ENCODE measurements around the gene SLC25A45. TPM values are rescaled to one million over a fixed set of nuclear protein-coding genes. Genes with fewer than 3 reads are reported as not detected.
"Not testable (repeated sequence)": the region's sequence is repeated elsewhere in the genome, so short reads cannot be mapped to it uniquely, and the experiment has no call there.

The SLC25A45 gene
- total RNA-seq, 1 donor from 2014 or later, result 15.5 TPM

- Mint-ChIP-seq H3K36me3 (ENCODE audit: low read depth) (peaks cover 18% of the 10 kb centered on the region), H3K27me3 (peaks cover 5% of the 10 kb centered on the region), H3K4me1 (peaks cover 53% of the 10 kb centered on the region)
Observed at GRCh38 chr11:65418431-65418680, 35.9 kb upstream of the SLC25A45 start.

DNA sequence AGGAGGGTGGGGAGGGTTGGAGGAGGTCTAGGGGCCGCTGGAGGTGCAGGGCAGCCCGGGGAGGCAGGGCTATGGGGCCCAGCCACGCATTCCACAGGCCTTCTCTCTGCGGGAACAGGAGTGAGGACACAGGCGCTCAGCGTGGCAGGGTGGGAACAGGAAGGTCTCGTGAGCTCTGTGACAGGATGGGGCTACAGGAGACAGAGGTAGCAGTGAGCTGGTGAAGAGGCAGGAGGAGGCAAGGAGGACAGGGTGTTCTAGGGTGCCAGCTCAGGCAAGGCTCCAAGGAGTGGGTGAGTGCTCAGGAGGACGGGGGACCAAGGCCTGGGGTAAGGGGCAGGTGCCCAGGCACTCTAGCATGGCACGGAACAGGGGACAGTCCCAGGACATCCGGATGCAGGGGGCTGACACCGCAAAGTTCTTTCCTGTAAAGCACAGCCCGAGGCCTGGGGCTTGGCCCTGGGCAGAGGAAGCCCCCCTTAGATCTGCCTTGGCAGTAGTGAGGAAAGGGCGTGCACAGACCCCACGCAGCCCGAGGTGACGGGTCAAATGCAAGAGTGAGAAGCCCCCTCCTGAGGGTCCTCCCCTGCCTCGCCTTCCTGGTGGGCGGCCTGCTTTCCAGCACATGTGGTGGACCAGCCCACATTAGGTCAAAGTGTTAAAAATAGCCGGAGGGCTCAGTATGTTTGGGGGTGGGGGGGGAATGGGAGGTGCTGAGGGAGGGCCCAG is 35.4 kb upstream of the SLC25A45 start:
- H3K27ac Mint-ChIP-seq, result peak overlapping the region; percentile 100
- peaks cover 51% of the 10 kb centered on the region for H3K4me1 Mint-ChIP-seq
- H3K9me3 Mint-ChIP-seq, result no peaks in the 10 kb centered on the region
- peaks cover 3% of the 10 kb centered on the region for H3K27me3 Mint-ChIP-seq
- intact Hi-C loops (cut with micrococcal nuclease), result loop anchor here (1.0 to 2.0 kb wide), 3 partner anchors 8 to 59 kb away; partner anchors contain the start of gene SLC25A45
- peak; percentile 82 for DNase-seq
- peak overlapping the region; percentile 100 for H3K4me3 Mint-ChIP-seq
- peaks cover 15% of the 10 kb centered on the region for H3K36me3 Mint-ChIP-seq (ENCODE audit: low read depth)

More at GRCh38 chr11:65418431-65418680, 35.9 kb upstream of the SLC25A45 start:
- intact Hi-C loops (cut with micrococcal nuclease), result loop anchor here (1.0 kb wide), 2 partner anchors 8 to 36 kb away; partner anchors contain the start of gene SLC25A45
- no peaks in the 10 kb centered on the region for H3K9me3 Mint-ChIP-seq
- H3K27ac Mint-ChIP-seq, result peak overlapping the region; percentile 100
- DNase-seq, result no peak
- H3K4me3 Mint-ChIP-seq, result peak overlapping the region; percentile 100

- peak; percentile 81 for DNase-seq
- H3K36me3 Mint-ChIP-seq (ENCODE audit: low read depth), result peaks cover 13% of the 10 kb centered on the region
- H3K27ac Mint-ChIP-seq, result peak overlapping the region; percentile 100
- no peaks in the 10 kb centered on the region for H3K27me3 Mint-ChIP-seq
- no peaks in the 10 kb centered on the region for H3K9me3 Mint-ChIP-seq
- peak overlapping the region; percentile 100 for H3K4me3 Mint-ChIP-seq
- peaks cover 47% of the 10 kb centered on the region for H3K4me1 Mint-ChIP-seq
- intact Hi-C loops (cut with micrococcal nuclease), result loop anchor here (1.0 to 2.0 kb wide), 4 partner anchors 16 to 93 kb away; no protein-coding TSS in a partner anchor
Observed at GRCh38 chr11:65416841-65417701, 34.6 kb upstream of the SLC25A45 start.

DNA sequence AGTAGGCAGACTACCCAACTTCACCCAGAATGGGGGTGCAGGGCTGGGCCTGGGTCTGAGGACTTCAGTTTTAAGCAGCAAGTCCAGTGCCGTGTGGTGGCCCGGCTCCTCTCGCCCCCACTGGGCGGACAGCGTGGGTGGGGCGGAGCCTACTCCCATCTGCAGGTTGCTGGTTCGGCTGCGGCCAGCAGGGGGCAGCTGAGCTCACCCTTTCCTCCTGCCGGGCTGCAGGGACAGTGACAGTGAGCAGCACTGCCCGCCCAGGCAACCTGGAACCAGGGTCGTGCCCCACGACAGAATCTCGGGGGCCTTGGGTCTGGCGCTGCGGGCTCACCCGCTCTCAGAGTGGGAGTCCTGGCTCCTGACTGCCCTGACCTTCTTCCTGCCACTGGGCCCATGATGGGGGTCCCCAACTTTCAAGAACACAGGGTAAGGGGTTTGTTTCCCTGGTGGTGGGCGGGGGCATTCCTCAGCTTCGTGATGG is 33.9 kb upstream of the SLC25A45 start:
- H3K4me1 Mint-ChIP-seq, result peaks cover 46% of the 10 kb centered on the region
- H3K27ac Mint-ChIP-seq, result peak overlapping the region; percentile 100
- no peaks in the 10 kb centered on the region for H3K9me3 Mint-ChIP-seq
- peak; percentile 98 for DNase-seq
- intact Hi-C loops (cut with micrococcal nuclease), result loop anchor here (1.0 to 2.0 kb wide), 4 partner anchors 17 to 94 kb away; no protein-coding TSS in a partner anchor
- H3K4me3 Mint-ChIP-seq, result peak overlapping the region; percentile 100
- no peaks in the 10 kb centered on the region for H3K27me3 Mint-ChIP-seq
- peaks cover 16% of the 10 kb centered on the region for H3K36me3 Mint-ChIP-seq (ENCODE audit: low read depth)

GRCh38 chr11:65415499-65416340 is 33.3 kb upstream of the SLC25A45 start:
- Mint-ChIP-seq H3K27me3 (no peaks in the 10 kb centered on the region), H3K4me1 (peaks cover 41% of the 10 kb centered on the region), H3K27ac (peak overlapping the region; percentile 100), H3K9me3 (no peaks in the 10 kb centered on the region), H3K36me3 (ENCODE audit: low read depth) (peaks cover 17% of the 10 kb centered on the region), H3K4me3 (peak overlapping the region; percentile 100)
- no peak for DNase-seq
- intact Hi-C loops (cut with micrococcal nuclease), result loop anchor here (1.0 to 2.0 kb wide), 4 partner anchors 18 to 95 kb away; no protein-coding TSS in a partner anchor

GRCh38 chr11:65414776-65415498 is 32.5 kb upstream of the SLC25A45 start:
- H3K36me3 Mint-ChIP-seq (ENCODE audit: low read depth), result peaks cover 17% of the 10 kb centered on the region
- intact Hi-C loops (cut with micrococcal nuclease), result no loop called here
- H3K4me1 Mint-ChIP-seq, result peaks cover 37% of the 10 kb centered on the region

GRCh38 chr11:65413077-65413664 is 30.7 kb upstream of the SLC25A45 start:
- peaks cover 25% of the 10 kb centered on the region for H3K4me1 Mint-ChIP-seq
- peaks cover 29% of the 10 kb centered on the region for H3K36me3 Mint-ChIP-seq (ENCODE audit: low read depth)
- intact Hi-C loops (cut with micrococcal nuclease); H3K4me3 Mint-ChIP-seq; H3K9me3 Mint-ChIP-seq; H3K27ac Mint-ChIP-seq; H3K27me3 Mint-ChIP-seq; DNase-seq: not testable (repeated sequence)

More at GRCh38 chr11:65414776-65415498, 32.5 kb upstream of the SLC25A45 start:
- Mint-ChIP-seq H3K9me3 (no peaks in the 10 kb centered on the region), H3K4me3 (no peak overlapping the region), H3K27me3 (no peaks in the 10 kb centered on the region), H3K27ac (peak overlapping the region; percentile 9)
- DNase-seq, result no peak

- intact Hi-C loops (cut with micrococcal nuclease), result no loop called here
- Mint-ChIP-seq H3K27ac (no peak overlapping the region), H3K9me3 (no peaks in the 10 kb centered on the region)
Observed at GRCh38 chr11:65412271-65413076, 30.0 kb upstream of the SLC25A45 start.

DNA sequence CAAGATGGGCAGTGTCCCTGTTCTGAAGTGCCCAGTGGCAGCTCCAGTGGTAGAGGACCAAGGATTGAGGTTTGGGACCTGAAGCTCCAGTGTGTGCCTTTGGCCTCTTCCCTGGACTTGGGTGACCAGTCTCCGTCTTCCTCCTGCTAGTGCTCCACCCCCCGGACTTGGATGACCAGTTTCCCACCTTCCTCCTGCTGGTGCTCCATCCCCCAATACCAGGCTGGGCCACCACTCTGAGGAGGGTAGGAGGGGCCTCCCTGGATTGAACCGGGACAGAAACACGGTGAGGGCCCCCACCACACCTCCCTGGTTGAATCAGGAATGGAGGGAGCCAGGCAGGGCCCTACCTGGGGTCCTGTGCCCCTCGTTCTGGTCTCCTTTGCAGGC is 29.2 kb upstream of the SLC25A45 start:
- Mint-ChIP-seq H3K36me3 (ENCODE audit: low read depth) (peaks cover 34% of the 10 kb centered on the region), H3K27ac (no peak overlapping the region), H3K27me3 (no peaks in the 10 kb centered on the region), H3K4me1 (peaks cover 10% of the 10 kb centered on the region), H3K9me3 (no peaks in the 10 kb centered on the region), H3K4me3 (no peak overlapping the region)
- intact Hi-C loops (cut with micrococcal nuclease), result no loop called here
- no peak for DNase-seq

More at GRCh38 chr11:65412271-65413076, 30.0 kb upstream of the SLC25A45 start:
- Mint-ChIP-seq H3K27me3 (no peaks in the 10 kb centered on the region), H3K4me3 (no peak overlapping the region), H3K4me1 (peaks cover 18% of the 10 kb centered on the region), H3K36me3 (ENCODE audit: low read depth) (peaks cover 29% of the 10 kb centered on the region)
- DNase-seq, result no peak

- DNase-seq, result no peak
- intact Hi-C loops (cut with micrococcal nuclease), result no loop called here
- H3K27ac Mint-ChIP-seq, result no peak overlapping the region
- H3K4me3 Mint-ChIP-seq, result no peak overlapping the region
- H3K27me3 Mint-ChIP-seq, result no peaks in the 10 kb centered on the region
- H3K4me1 Mint-ChIP-seq, result peaks cover 6% of the 10 kb centered on the region
- no peaks in the 10 kb centered on the region for H3K9me3 Mint-ChIP-seq
- H3K36me3 Mint-ChIP-seq (ENCODE audit: low read depth), result peaks cover 36% of the 10 kb centered on the region
Observed at GRCh38 chr11:65410936-65411680, 28.7 kb upstream of the SLC25A45 start.

DNA sequence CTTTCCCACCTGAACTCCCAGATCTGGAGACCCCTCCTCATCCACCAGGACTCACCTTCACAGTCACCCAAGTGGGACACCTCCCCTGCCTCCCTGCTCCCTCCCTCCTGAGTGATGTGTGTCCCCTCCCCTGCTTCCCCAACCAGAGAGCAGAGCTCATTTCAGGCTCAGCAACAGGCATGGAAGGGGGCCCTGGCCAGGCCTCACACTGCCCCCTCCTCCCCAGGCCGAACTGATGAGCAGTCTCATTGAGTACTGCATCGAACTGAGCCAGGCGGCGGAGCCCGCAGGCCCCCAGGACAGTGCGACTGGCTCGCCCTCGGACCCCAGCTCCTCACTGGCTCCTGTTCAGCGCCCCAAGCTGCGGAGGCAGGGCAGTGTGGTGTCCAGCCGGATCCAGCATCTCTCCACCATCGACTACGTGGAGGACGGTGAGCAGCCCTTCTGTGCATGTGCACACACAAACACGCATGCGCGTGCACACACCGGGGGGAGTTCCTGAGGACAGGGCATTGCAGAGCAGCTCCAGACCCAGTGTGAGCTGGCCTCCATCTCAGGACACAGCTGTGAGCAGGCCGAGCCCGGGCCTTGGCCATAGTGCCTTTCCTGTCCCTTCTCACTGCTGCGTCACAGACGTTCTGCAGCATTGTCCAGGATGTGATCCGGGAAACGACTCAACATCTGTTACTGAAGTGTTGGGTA is 22.3 kb upstream of the SLC25A45 start:
- H3K9me3 Mint-ChIP-seq, result no peaks in the 10 kb centered on the region
- intact Hi-C loops (cut with micrococcal nuclease), result no loop called here
- peaks cover 43% of the 10 kb centered on the region for H3K36me3 Mint-ChIP-seq (ENCODE audit: low read depth)
- H3K27me3 Mint-ChIP-seq, result no peaks in the 10 kb centered on the region
- no peak overlapping the region for H3K27ac Mint-ChIP-seq
- H3K4me3 Mint-ChIP-seq, result no peak overlapping the region
- H3K4me1 Mint-ChIP-seq, result peaks cover 8% of the 10 kb centered on the region
- DNase-seq, result no peak

All from activated CD4-positive, alpha-beta T cell treated with anti-CD3 and anti-CD28 coated beads, Interleukin-2, amount 10 ng/mL, durations not matched to agents 24 days and 14 days (primary cell).